Karpas-422 (cell line): Measurements from ENCODE around the gene HDHD5. TPM values are rescaled to one million over a fixed set of nuclear protein-coding genes. Genes with fewer than 3 reads are reported as not detected.
A peak's percentile ranks its signal among the peaks of the same experiment; 100 is the strongest.

Source experiments
- DNase-seq: peaks from one replicate; pipeline ENCODE4 v3.0.0-alpha.2; 2015
- H2AFZ ChIP-seq: fragments of 200-600 bp; sonication (generic); 2 replicates; pipeline ENCODE4 v1.6.1; 2014; ENCODE audit warnings: antibody characterized with exemption, low read length, mixed read lengths
- H3K27ac ChIP-seq: fragments of 200-600 bp; sonication (generic); 2 replicates; pipeline ENCODE4 v1.5.1; 2014; ENCODE audit warnings: mild to moderate bottlenecking, low read length, moderate library complexity
- H3K27me3 ChIP-seq: fragments of 200-600 bp; sonication (generic); 2 replicates; pipeline ENCODE4 v1.6.1; 2014; ENCODE audit warnings: low read length, mixed read lengths
- H3K36me3 ChIP-seq: fragments of 200-600 bp; sonication (generic); 2 replicates; pipeline ENCODE4 v1.6.1; 2014; ENCODE audit warnings: low read length, mixed read lengths; ENCODE audit not compliant: insufficient read depth
- H3K4me1 ChIP-seq: fragments of 200-600 bp; sonication (generic); 2 replicates; pipeline ENCODE4 v1.6.1; 2014; ENCODE audit warnings: mild to moderate bottlenecking, low read length, mixed read lengths
- H3K4me2 ChIP-seq: fragments of 200-600 bp; sonication (generic); 2 replicates; pipeline ENCODE4 v1.6.1; 2014; ENCODE audit warnings: low read length, low read depth, mild to moderate bottlenecking; ENCODE audit not compliant: poor library complexity, severe bottlenecking
- H3K4me3 ChIP-seq: fragments of 200-600 bp; sonication (generic); 2 replicates; pipeline ENCODE4 v1.5.1; 2014; ENCODE audit warnings: mild to moderate bottlenecking, antibody characterized with exemption, low read length, mixed read lengths
- H3K79me2 ChIP-seq: fragments of 200-600 bp; sonication (generic); 2 replicates; pipeline ENCODE4 v1.6.1; 2014; ENCODE audit warnings: mild to moderate bottlenecking, low read length, mixed read lengths
- H3K9ac ChIP-seq: fragments of 200-600 bp; sonication (generic); 2 replicates; pipeline ENCODE4 v1.6.0; 2014; ENCODE audit warnings: low read length
- H3K9me2 ChIP-seq: fragments of 200-600 bp; sonication (generic), shearing (Covaris generic); replicated peaks from 2 replicates; pipeline ENCODE4 v1.6.0; 2014; ENCODE audit warnings: mild to moderate bottlenecking, low read length, moderate library complexity; ENCODE audit not compliant: insufficient read depth
- H3K9me3 ChIP-seq: fragments of 300-700, 200-600 bp; sonication (generic); 2 replicates; pipeline ENCODE4 v1.6.1; 2014; ENCODE audit warnings: low read length, mixed read lengths
- H4K20me1 ChIP-seq: fragments of 200-600 bp; sonication (generic); 2 replicates; pipeline ENCODE4 v1.6.1; 2014; ENCODE audit warnings: mild to moderate bottlenecking, antibody characterized with exemption, low read length, low read depth; ENCODE audit not compliant: insufficient read depth
- total RNA-seq: library from RNA; depleted of rRNA; stranded (reverse); fragments of >200 nt; shearing (Covaris generic); gene quantifications from 2 replicates; pipeline ENCODE4 v1.2.3, GENCODE V29; 2014; ENCODE audit warnings: low replicate concordance; rRNA removed

HDHD5 gene
- 29.8 and 61.2 TPM in 2 replicates for total RNA-seq

GRCh38 chr22:17158568-17159503 lies at the start of gene HDHD5:
HDHD5 (minus strand) TSS chr22:17159277; CDS start chr22:17159251, 26 bp downstream.
- DNase-seq = peak; percentile 94
- Histone ChIP-seq H2AFZ (peak within 1 kb of the TSS; percentile 95), H3K27me3 (no peaks in the 10 kb centered on the region), H4K20me1 (peaks cover 13% of the 10 kb centered on the region; the same call in 1 of the 2 replicates), H3K9me3 (no peaks in the 10 kb centered on the region), H3K4me2 (peak within 1 kb of the TSS; percentile 93), H3K9me2 (no peaks in the 10 kb centered on the region), H3K9ac (peak within 1 kb of the TSS; percentile 91), H3K27ac (peak within 1 kb of the TSS; percentile 50), H3K36me3 (peaks cover 4% of the 10 kb centered on the region; the same call in 1 of the 2 replicates), H3K4me3 (peak within 1 kb of the TSS; percentile 90), H3K4me1 (peaks cover 33% of the 10 kb centered on the region), H3K79me2 (peaks cover 47% of the 10 kb centered on the region)

- no peaks in the 10 kb centered on the region for H3K9me2 ChIP-seq
- H4K20me1 ChIP-seq = no peaks in the 10 kb centered on the region
- no peaks in the 10 kb centered on the region for H3K4me1 ChIP-seq
- no peak overlapping the region for H2AFZ ChIP-seq
- no peak overlapping the region for H3K9ac ChIP-seq
- no peaks in the 10 kb centered on the region for H3K79me2 ChIP-seq
- no peaks in the 10 kb centered on the region for H3K27me3 ChIP-seq
- DNase-seq = peak; percentile 69
- H3K4me2 ChIP-seq = no peak overlapping the region
- no peak overlapping the region for H3K27ac ChIP-seq
- H3K4me3 ChIP-seq = no peak overlapping the region
- no peaks in the 10 kb centered on the region for H3K36me3 ChIP-seq
- no peaks in the 10 kb centered on the region for H3K9me3 ChIP-seq
Measured at GRCh38 chr22:17205432-17205831, 46.4 kb upstream of the HDHD5 start.

- Histone ChIP-seq H3K27me3 (no peaks in the 10 kb centered on the region), H3K79me2 (no peaks in the 10 kb centered on the region), H3K9me2 (no peaks in the 10 kb centered on the region), H3K4me1 (no peaks in the 10 kb centered on the region), H3K9me3 (no peaks in the 10 kb centered on the region), H3K36me3 (no peaks in the 10 kb centered on the region), H3K9ac (no peak overlapping the region), H3K4me3 (no peak overlapping the region), H3K27ac (no peak overlapping the region), H4K20me1 (no peaks in the 10 kb centered on the region), H2AFZ (no peak overlapping the region), H3K4me2 (no peak overlapping the region)
- DNase-seq = no peak
Measured at GRCh38 chr22:17201285-17201945, 42.3 kb upstream of the HDHD5 start.

- peak; percentile 15 for DNase-seq
- H3K4me3 ChIP-seq = no peak overlapping the region
- no peak overlapping the region for H3K27ac ChIP-seq
- H3K36me3 ChIP-seq = no peaks in the 10 kb centered on the region
- no peak overlapping the region for H3K9ac ChIP-seq
- no peaks in the 10 kb centered on the region for H3K4me1 ChIP-seq
- no peaks in the 10 kb centered on the region for H3K9me2 ChIP-seq
- H3K79me2 ChIP-seq = no peaks in the 10 kb centered on the region
- H2AFZ ChIP-seq = no peak overlapping the region
- H3K4me2 ChIP-seq = no peak overlapping the region
- no peaks in the 10 kb centered on the region for H4K20me1 ChIP-seq
- no peaks in the 10 kb centered on the region for H3K9me3 ChIP-seq
- no peaks in the 10 kb centered on the region for H3K27me3 ChIP-seq
Measured at GRCh38 chr22:17199003-17199731, 40.1 kb upstream of the HDHD5 start.

- Histone ChIP-seq H2AFZ (no peak overlapping the region), H3K79me2 (no peaks in the 10 kb centered on the region), H4K20me1 (no peaks in the 10 kb centered on the region), H3K9me3 (no peaks in the 10 kb centered on the region), H3K4me3 (no peak overlapping the region), H3K9me2 (no peaks in the 10 kb centered on the region), H3K4me2 (no peak overlapping the region), H3K9ac (no peak overlapping the region), H3K36me3 (no peaks in the 10 kb centered on the region), H3K27ac (no peak overlapping the region), H3K27me3 (no peaks in the 10 kb centered on the region), H3K4me1 (no peaks in the 10 kb centered on the region)
- DNase-seq = peak; percentile 6
Measured at GRCh38 chr22:17198170-17199002, 39.3 kb upstream of the HDHD5 start.

GRCh38 chr22:17194213-17194612 lies 35.1 kb upstream of the HDHD5 start:
- Histone ChIP-seq H3K27me3 (no peaks in the 10 kb centered on the region), H3K9ac (no peak overlapping the region), H3K4me3 (no peak overlapping the region), H3K27ac (no peak overlapping the region), H4K20me1 (no peaks in the 10 kb centered on the region), H3K36me3 (no peaks in the 10 kb centered on the region), H3K79me2 (no peaks in the 10 kb centered on the region), H2AFZ (no peak overlapping the region), H3K4me2 (no peak overlapping the region), H3K9me2 (no peaks in the 10 kb centered on the region), H3K9me3 (no peaks in the 10 kb centered on the region), H3K4me1 (no peaks in the 10 kb centered on the region)
- peak; percentile 36 for DNase-seq

GRCh38 chr22:17192186-17192585 lies 33.1 kb upstream of the HDHD5 start:
- Histone ChIP-seq H3K9ac (no peak overlapping the region), H3K27me3 (no peaks in the 10 kb centered on the region), H3K27ac (no peak overlapping the region), H2AFZ (no peak overlapping the region), H3K4me1 (no peaks in the 10 kb centered on the region), H3K79me2 (no peaks in the 10 kb centered on the region), H3K4me2 (no peak overlapping the region), H3K36me3 (no peaks in the 10 kb centered on the region), H3K4me3 (no peak overlapping the region), H3K9me3 (no peaks in the 10 kb centered on the region), H3K9me2 (no peaks in the 10 kb centered on the region), H4K20me1 (no peaks in the 10 kb centered on the region)
- peak; percentile 31 for DNase-seq
